Measurements from ENCODE around the gene HEPH. TPM values are rescaled to one million over a fixed set of nuclear protein-coding genes. Genes with fewer than 3 reads are reported as not detected.

Gene HEPH
- total and polyA plus RNA-seq, 2 experiments from 2014 or later: 10.1 to 64.7 TPM

GRCh38 chrX:66233209-66233608 is 69.2 kb downstream of the HEPH start:
- Histone ChIP-seq H2AFZ (no peak overlapping the region), H3K9me2 (ENCODE audit: insufficient read depth) (no peaks in the 10 kb centered on the region), H4K20me1 (replicated peaks; ENCODE audit: insufficient read depth) (no peaks in the 10 kb centered on the region), H3K36me3 (ENCODE audit: insufficient read depth) (no peaks in the 10 kb centered on the region), H3K4me2 (no peak overlapping the region), H3K4me3 (no peak overlapping the region), H3K4me1 (ENCODE audit: insufficient read depth) (no peaks in the 10 kb centered on the region), H3K27me3 (ENCODE audit: insufficient read depth) (no peaks in the 10 kb centered on the region), H3F3A (replicated peaks; ENCODE audit: low read depth) (no peaks in the 10 kb centered on the region), H3K27ac (ENCODE audit: low read depth) (no peak overlapping the region), H3K79me2 (replicated peaks; ENCODE audit: insufficient read depth) (peaks cover 11% of the 10 kb centered on the region; the same call in 1 of the 2 replicates)
- Mint-ChIP-seq H3K27ac (no peak overlapping the region), H3K36me3 (ENCODE audit: low read depth) (peaks cover 32% of the 10 kb centered on the region; the same call in 2 of the 3 replicates), H3K4me1 (no peaks in the 10 kb centered on the region), H3K4me3 (no peak overlapping the region), H3K27me3 (ENCODE audit: insufficient read depth, low read depth, poor library complexity) (peaks cover 2% of the 10 kb centered on the region), H3K9me3 (peaks cover 19% of the 10 kb centered on the region)
- no peak for TF ChIP-seq STAT1 (IDR thresholded peaks at IDR 0.05; ENCODE audit: unreplicated experiment)
- no peak for TF ChIP-seq ZNF462 (CRISPR knock-in tag; IDR thresholded peaks at IDR 0.05)
- no peak for TF ChIP-seq REST (IDR thresholded peaks at IDR 0.05; ENCODE audit: unreplicated experiment)
- no peak for TF ChIP-seq POLR2AphosphoS5 (IDR thresholded peaks at IDR 0.05; ENCODE audit: low read depth)
- TF ChIP-seq ZNF331 (CRISPR knock-in tag; IDR thresholded peaks at IDR 0.05; ENCODE audit: low read depth): no peak
- no peak for TF ChIP-seq NANOG (IDR thresholded peaks at IDR 0.05; ENCODE audit: borderline replicate concordance)
- TF ChIP-seq ZNF114 (CRISPR knock-in tag; IDR thresholded peaks at IDR 0.05): no peak
- no peak for TF ChIP-seq JUNB (IDR thresholded peaks at IDR 0.05; ENCODE audit: unreplicated experiment)
- no peak for TF ChIP-seq CREB1 (CRISPR knock-in tag; IDR thresholded peaks at IDR 0.05; ENCODE audit: low read depth)
- no peak for TF ChIP-seq ETS1 (IDR thresholded peaks at IDR 0.05)
- TF ChIP-seq EZH2phosphoT487 (IDR thresholded peaks at IDR 0.05; ENCODE audit: unreplicated experiment): no peak
- TF ChIP-seq EZH2 (IDR thresholded peaks at IDR 0.05; ENCODE audit: low read depth, unreplicated experiment): no peak
- TF ChIP-seq, protein P1, sequence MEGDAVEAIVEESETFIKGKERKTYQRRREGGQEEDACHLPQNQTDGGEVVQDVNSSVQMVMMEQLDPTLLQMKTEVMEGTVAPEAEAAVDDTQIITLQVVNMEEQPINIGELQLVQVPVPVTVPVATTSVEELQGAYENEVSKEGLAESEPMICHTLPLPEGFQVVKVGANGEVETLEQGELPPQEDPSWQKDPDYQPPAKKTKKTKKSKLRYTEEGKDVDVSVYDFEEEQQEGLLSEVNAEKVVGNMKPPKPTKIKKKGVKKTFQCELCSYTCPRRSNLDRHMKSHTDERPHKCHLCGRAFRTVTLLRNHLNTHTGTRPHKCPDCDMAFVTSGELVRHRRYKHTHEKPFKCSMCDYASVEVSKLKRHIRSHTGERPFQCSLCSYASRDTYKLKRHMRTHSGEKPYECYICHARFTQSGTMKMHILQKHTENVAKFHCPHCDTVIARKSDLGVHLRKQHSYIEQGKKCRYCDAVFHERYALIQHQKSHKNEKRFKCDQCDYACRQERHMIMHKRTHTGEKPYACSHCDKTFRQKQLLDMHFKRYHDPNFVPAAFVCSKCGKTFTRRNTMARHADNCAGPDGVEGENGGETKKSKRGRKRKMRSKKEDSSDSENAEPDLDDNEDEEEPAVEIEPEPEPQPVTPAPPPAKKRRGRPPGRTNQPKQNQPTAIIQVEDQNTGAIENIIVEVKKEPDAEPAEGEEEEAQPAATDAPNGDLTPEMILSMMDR (conservative IDR thresholded peaks at IDR 0.05; ENCODE audit: low read depth in 2 of 2): no peak
- no peak for ATAC-seq
- DNase-seq (ENCODE audit: low spot score): no peak
